Stomach (tissue), 4 donors: Measurements from ENCODE around the gene BLOC1S4.

Experiments
- CTCF ChIP-seq, 7 experiments: fragments of 450-650 bp in 4 of 7; fragments of 200-600 bp in 3 of 7; sonication (generic) in 3 of 7; IDR thresholded peaks; one replicate each; pipeline ENCODE4 v1.5.1; 2016 to 2019; ENCODE audit warnings: antibody characterized with exemption in 7 of 7, control low read depth in 2 of 7, mild to moderate bottlenecking in 1 of 7
- POLR2A ChIP-seq, 4 donors: fragments of 450-650 bp; IDR thresholded peaks; one replicate each; pipeline ENCODE4 v1.6.1; 2016; ENCODE audit warnings: antibody characterized with exemption in 4 of 4, control low read depth in 2 of 4, mild to moderate bottlenecking in 1 of 4, moderate library complexity in 1 of 4
- POLR2AphosphoS5 ChIP-seq, 3 donors: sonication (generic); formaldehyde crosslinking; IDR thresholded peaks; one replicate each; pipeline ENCODE4 v1.6.1; 2016; ENCODE audit warnings: antibody characterized with exemption in 3 of 3

- TF ChIP-seq CTCF (IDR thresholded peaks at IDR 0.05) (no peak), POLR2A (IDR thresholded peaks at IDR 0.05) (no peak), POLR2AphosphoS5 (IDR thresholded peaks at IDR 0.05) (no peak)
These were observed 49.1 kb downstream of the BLOC1S4 start for GRCh38 chr4:6764976-6765620.
